ENCODE results near the gene CDHR1. TPM values are rescaled to one million over a fixed set of nuclear protein-coding genes. Genes with fewer than 3 reads are reported as not detected.

Gene CDHR1
- total RNA-seq, 1 donor from 2014 or later: 3.7 TPM

DNA sequence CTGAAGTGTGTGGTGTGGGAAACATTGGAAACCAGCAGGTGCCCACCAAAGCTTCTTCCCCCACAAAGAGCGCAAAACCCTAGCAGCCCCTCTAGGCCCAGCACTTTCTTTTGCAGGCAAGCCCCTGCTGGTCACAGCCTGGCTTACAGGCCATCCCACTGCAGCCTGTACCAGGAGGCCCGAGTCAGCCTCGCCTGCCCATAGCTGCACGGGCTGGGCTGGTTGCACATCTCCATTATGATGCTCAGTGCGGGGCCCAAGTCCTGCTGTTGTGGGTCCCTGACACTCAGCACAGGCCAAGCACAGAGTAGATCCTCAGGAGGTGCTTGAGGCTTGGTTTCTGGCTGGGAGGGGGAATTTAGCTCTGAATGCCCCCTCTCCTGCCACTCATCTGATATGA lies 8.0 kb downstream of the CDHR1 start:
- H3K9me3 Mint-ChIP-seq: no peaks in the 10 kb centered on the region
- ChIA-PET CTCF (interaction anchor here (1.1 to 3.8 kb wide), 2 partner anchors 54 to 142 kb away, joined by 3 to 36 read pairs; no protein-coding TSS in a partner anchor), POLR2A (no interaction called here)
- no peak overlapping the region for H3K27ac Mint-ChIP-seq
- TF ChIP-seq CTCF (IDR thresholded peaks at IDR 0.05): no peak
- H3K27me3 Mint-ChIP-seq: peaks cover 9% of the 10 kb centered on the region
- H3K4me3 Mint-ChIP-seq: no peak overlapping the region
- no peaks in the 10 kb centered on the region for H3K4me1 Mint-ChIP-seq
- intact Hi-C loops (cut with micrococcal nuclease): no loop called here
- ATAC-seq (ENCODE audit: low read depth) (no peak), DNase-seq (no peak)
- H3K36me3 Mint-ChIP-seq (ENCODE audit: low read depth): no peaks in the 10 kb centered on the region

DNA sequence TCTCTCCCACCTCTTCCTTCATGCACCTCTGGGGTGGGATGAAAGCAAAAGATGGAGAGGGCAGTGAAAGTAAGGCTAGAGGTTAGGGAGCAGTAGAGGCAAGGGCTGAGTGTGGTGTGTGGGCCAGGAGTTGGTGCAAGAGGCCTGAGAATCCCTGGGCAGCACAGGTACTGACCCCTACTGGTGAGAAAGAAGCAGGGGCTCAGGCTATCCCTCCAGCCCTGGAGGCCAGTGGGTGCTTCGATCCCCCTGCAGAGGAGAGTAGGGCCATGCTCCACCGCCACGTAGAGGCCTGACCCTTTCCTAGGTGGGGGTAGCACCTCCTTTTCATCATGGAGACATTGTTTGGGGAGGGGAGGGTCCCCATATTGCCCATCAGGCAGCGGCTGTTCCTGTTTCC lies 9.8 kb downstream of the CDHR1 start:
- ATAC-seq (ENCODE audit: low read depth) (peak; percentile 60), DNase-seq (no peak)
- Mint-ChIP-seq H3K36me3 (ENCODE audit: low read depth) (no peaks in the 10 kb centered on the region), H3K9me3 (no peaks in the 10 kb centered on the region), H3K4me3 (no peak overlapping the region), H3K27me3 (peaks cover 13% of the 10 kb centered on the region), H3K4me1 (no peaks in the 10 kb centered on the region), H3K27ac (no peak overlapping the region)
- ChIA-PET POLR2A (no interaction called here), CTCF (interaction anchor here (2.2 to 7.1 kb wide), 3 partner anchors 56 to 145 kb away, joined by 5 to 90 read pairs (median 36); no protein-coding TSS in a partner anchor)
- intact Hi-C loops (cut with micrococcal nuclease): loop anchor here (2.0 kb wide), 1 partner anchor 25 kb away; no protein-coding TSS in a partner anchor
- TF ChIP-seq CTCF (IDR thresholded peaks at IDR 0.05): no peak

- ATAC-seq (ENCODE audit: low read depth): no peak
- Mint-ChIP-seq H3K27me3 (peaks cover 13% of the 10 kb centered on the region), H3K36me3 (ENCODE audit: low read depth) (no peaks in the 10 kb centered on the region), H3K4me3 (no peak overlapping the region), H3K9me3 (no peaks in the 10 kb centered on the region), H3K4me1 (no peaks in the 10 kb centered on the region), H3K27ac (no peak overlapping the region)
- intact Hi-C loops (cut with micrococcal nuclease): loop anchor here (1.0 to 2.0 kb wide), 3 partner anchors 26 to 145 kb away; no protein-coding TSS in a partner anchor
- TF ChIP-seq CTCF (IDR thresholded peaks at IDR 0.05): no peak
- no peak for DNase-seq
- ChIA-PET CTCF (interaction anchor here (0.9 to 7.1 kb wide), 4 partner anchors 40 to 145 kb away, joined by 3 to 90 read pairs (median 6); no protein-coding TSS in a partner anchor), POLR2A (interaction anchor here (0.7 to 1.1 kb wide), 2 partner anchors 55 to 57 kb away, joined by 3 to 5 read pairs; no protein-coding TSS in a partner anchor)
These were observed 10.3 kb downstream of the CDHR1 start for GRCh38 chr10:84204610-84205009.

GRCh38 chr10:84205049-84205852 lies 10.9 kb downstream of the CDHR1 start:
- POLR2A ChIA-PET: interaction anchor here (0.7 to 1.1 kb wide), 2 partner anchors 56 to 57 kb away, joined by 3 to 5 read pairs; no protein-coding TSS in a partner anchor
- H3K36me3 Mint-ChIP-seq (ENCODE audit: low read depth): no peaks in the 10 kb centered on the region
- DNase-seq: peak; percentile 49
- peaks cover 13% of the 10 kb centered on the region for H3K27me3 Mint-ChIP-seq
- intact Hi-C loops (cut with micrococcal nuclease): loop anchor here (1.0 to 2.0 kb wide), 3 partner anchors 26 to 146 kb away; no protein-coding TSS in a partner anchor
- no peak for TF ChIP-seq CTCF (IDR thresholded peaks at IDR 0.05)
- no peaks in the 10 kb centered on the region for H3K4me1 Mint-ChIP-seq
- CTCF ChIA-PET: interaction anchor here (0.6 to 7.1 kb wide), 5 partner anchors 41 to 146 kb away, joined by 3 to 90 read pairs (median 5); no protein-coding TSS in a partner anchor
- H3K27ac Mint-ChIP-seq: no peak overlapping the region
- ATAC-seq (ENCODE audit: low read depth): peak; percentile 88
- H3K4me3 Mint-ChIP-seq: no peak overlapping the region
- H3K9me3 Mint-ChIP-seq: no peaks in the 10 kb centered on the region
